SU-DHL-6 (cell line): ENCODE results near the gene ZBTB24.

ENCODE experiments used
- CTCF ChIP-seq: fragments of 200-600 bp; sonication (generic); IDR thresholded peaks from one replicate; pipeline ENCODE4 v1.5.1; 2017; ENCODE audit warnings: antibody characterized with exemption, mild to moderate bottlenecking, low read length, moderate library complexity; ENCODE audit not compliant: insufficient read depth, poor library complexity, severe bottlenecking
- EZH2phosphoT487 ChIP-seq: fragments of 200-600 bp; sonication (generic), shearing (Covaris generic); conservative IDR thresholded peaks from 2 replicates; pipeline ENCODE4 v1.6.1; 2018; ENCODE audit warnings: mild to moderate bottlenecking, antibody characterized with exemption, low read length, moderate library complexity, mixed read lengths

- TF ChIP-seq CTCF (no peak), EZH2phosphoT487 (no peak)
Observed at GRCh38 chr6:109428889-109429477, 54.0 kb downstream of the ZBTB24 start.
